Activated CD8-positive, alpha-beta memory T cell treated with anti-CD3 and anti-CD28 coated beads for 36 hours (primary cell): ENCODE results near the gene ZIC1. TPM values are rescaled to one million over a fixed set of nuclear protein-coding genes. Genes with fewer than 3 reads are reported as not detected.

Experiments used
- CTCF ChIA-PET: fragments of 350-600 bp; sonication (Branson Sonifier 250); formaldehyde crosslinking; loops from one replicate; lab custom pipeline; 2021; ENCODE audit warnings: antibody characterized with exemption; lab: Charles Lee
- POLR2A ChIA-PET: fragments of 350-600 bp; sonication (Branson Sonifier 250); formaldehyde crosslinking; loops from one replicate; lab custom pipeline; 2021; ENCODE audit warnings: antibody characterized with exemption; lab: Charles Lee
- total RNA-seq, 2 experiments: library from RNA; stranded (reverse); gene quantifications; one replicate each; pipeline ENCODE4 v1.2.3, GENCODE V29; 2021

ZIC1 gene
- total RNA-seq, 2 experiments from 2014 or later: not detected

DNA sequence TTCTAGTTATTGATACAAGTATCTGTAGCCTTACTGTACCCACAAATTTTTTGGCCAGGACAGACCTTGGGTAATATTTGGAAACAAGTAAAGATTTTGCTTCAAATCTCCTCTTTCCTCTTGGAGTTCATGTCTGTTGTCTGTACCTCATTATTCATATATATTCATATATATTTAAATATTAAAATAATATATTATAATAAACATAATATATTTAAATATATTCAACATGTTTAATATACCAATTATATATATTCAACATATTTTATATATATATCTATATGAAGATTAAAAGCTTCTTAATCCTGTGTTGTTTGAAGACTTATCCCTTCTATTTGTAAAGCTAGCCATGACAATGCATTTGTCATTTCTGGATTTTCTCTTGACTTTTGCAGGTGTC, 38.1 kb downstream of the ZIC1 start:
- ChIA-PET POLR2A (no interaction called here), CTCF (interaction anchor here (0.6 kb wide), 1 partner anchor 286 kb away, joined by 5 read pairs; no protein-coding TSS in a partner anchor)

GRCh38 chr3:147449669-147450068, 40.5 kb downstream of the ZIC1 start:
- ChIA-PET CTCF (no interaction called here), POLR2A (no interaction called here)

- ChIA-PET POLR2A (no interaction called here), CTCF (no interaction called here)
Observed at GRCh38 chr3:147458995-147459704, 50.0 kb downstream of the ZIC1 start.

DNA sequence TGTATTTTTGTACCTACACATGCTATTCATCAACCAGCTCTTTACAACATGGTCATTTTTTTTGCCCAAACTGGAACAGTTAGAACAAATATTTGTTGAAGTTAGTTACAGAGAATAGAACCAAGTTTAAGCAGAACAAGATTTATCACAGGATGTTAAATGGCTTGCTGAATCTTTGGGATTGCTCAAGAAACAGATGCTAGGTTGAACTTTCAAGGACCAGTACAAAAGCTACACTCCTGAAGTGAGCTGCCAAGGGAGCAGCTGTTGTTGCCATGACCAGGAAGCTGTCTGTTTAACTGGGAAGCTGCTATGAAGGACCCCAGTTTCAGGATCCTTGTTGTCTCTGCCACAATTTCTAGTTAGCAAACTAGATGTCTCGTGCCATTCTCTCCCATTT, 53.7 kb downstream of the ZIC1 start:
- CTCF ChIA-PET: no interaction called here
- POLR2A ChIA-PET: no interaction called here

Other genes with a start within 250 kb of the ZIC1 start
- not detected for gene ZIC4, start 2.8 kb upstream of the ZIC1 start, total RNA-seq